Caco-2 (cell line): ENCODE results near the gene PDE4D. TPM values are rescaled to one million over a fixed set of nuclear protein-coding genes. Genes with fewer than 3 reads are reported as not detected.
A peak's percentile ranks its signal among the peaks of the same experiment; 100 is the strongest.

ENCODE experiments used
- BruUV-seq: library from RNA; stranded (reverse); fragments of 400-500 nt; replicated peaks from 2 replicates; lab custom pipeline; 2021; lab: Mats Ljungman, UMichigan
- CTCF ChIA-PET: fragments of 300-600 bp; sonication (Branson Sonifier 250); formaldehyde crosslinking; loops from one replicate; lab custom pipeline; 2022; ENCODE audit warnings: antibody characterized with exemption; lab: Charles Lee
- POLR2A ChIA-PET: fragments of 300-600 bp; sonication (Branson Sonifier 250); formaldehyde crosslinking; loops from one replicate; lab custom pipeline; 2022; ENCODE audit warnings: antibody characterized with exemption; lab: Charles Lee
- DNase-seq, 2 experiments: peaks; one replicate each; pipeline versions ENCODE4 v3.0.0 to v3.0.0-alpha.2; 2020 to 2022
- H3K27me3 ChIP-seq: replicated peaks from 2 replicates; pipeline ENCODE4 v1.6.0; 2011; ENCODE audit warnings: low read length; ENCODE audit not compliant: control insufficient read depth, insufficient read depth
- H3K36me3 ChIP-seq: 2 replicates; pipeline ENCODE4 v1.5.1; 2011; ENCODE audit warnings: low read length; ENCODE audit not compliant: control insufficient read depth, insufficient read depth
- H3K4me1 ChIP-seq: fragments of 250-450 bp; sonication (Bioruptor Pico); 2 replicates; pipeline ENCODE4 v1.5.1; 2020; ENCODE audit warnings: mild to moderate bottlenecking
- H3K4me3 ChIP-seq: 2 replicates; pipeline ENCODE4 v1.5.1; 2011; ENCODE audit warnings: low read depth, mild to moderate bottlenecking, control low read depth, low read length
- H3K9me3 ChIP-seq: fragments of 250-450 bp; sonication (Bioruptor Pico); 2 replicates; pipeline ENCODE4 v1.5.1; 2020; ENCODE audit warnings: mild to moderate bottlenecking, moderate library complexity
- H3K27ac Mint-ChIP-seq: one replicate; pipeline ENCODE4 v1.8.0; 2022; ENCODE audit warnings: mixed read lengths; ENCODE audit not compliant: unreplicated experiment
- H3K27me3 Mint-ChIP-seq: one replicate; pipeline ENCODE4 v1.8.0; 2022; ENCODE audit warnings: mixed read lengths; ENCODE audit not compliant: insufficient read depth, unreplicated experiment
- H3K36me3 Mint-ChIP-seq: one replicate; pipeline ENCODE4 v1.8.0; 2022; ENCODE audit warnings: mild to moderate bottlenecking, mixed read lengths; ENCODE audit not compliant: insufficient read depth, unreplicated experiment
- H3K4me1 Mint-ChIP-seq: one replicate; pipeline ENCODE4 v1.8.0; 2022; ENCODE audit warnings: low read depth, mixed read lengths; ENCODE audit not compliant: unreplicated experiment
- H3K4me3 Mint-ChIP-seq: one replicate; pipeline ENCODE4 v1.8.0; 2022; ENCODE audit warnings: mild to moderate bottlenecking, moderate library complexity, mixed read lengths; ENCODE audit not compliant: unreplicated experiment
- H3K9me3 Mint-ChIP-seq: one replicate; pipeline ENCODE4 v1.8.0; 2022; ENCODE audit warnings: mixed read lengths; ENCODE audit not compliant: unreplicated experiment
- intact Hi-C: fragments of 100-400 bp; cut with micrococcal nuclease; formaldehyde crosslinking; loops from one replicate; pipeline ENCODE4 v1.10.0; 2022; ENCODE audit not compliant: unreplicated experiment
- total RNA-seq: library from RNA; stranded (reverse); gene quantifications from 2 replicates; pipeline ENCODE4 v1.2.3, GENCODE V29; 2022
- TF ChIP-seq, protein P1 (sequence below), 2 experiments: fragments of 200-600 bp in 1 of 2; IDR thresholded peaks; 1 replicate in 1 of 2; 2 replicates in 1 of 2; pipeline versions ENCODE4 v1.5.1 to v1.8.0; 2011 to 2022; ENCODE audit warnings: antibody characterized with exemption in 1 of 2, control low read depth in 1 of 2, inconsistent platforms in 1 of 2, low read depth in 1 of 2, low read length in 1 of 2, mild to moderate bottlenecking in 1 of 2, moderate library complexity in 1 of 2; ENCODE audit not compliant: insufficient read depth in 1 of 2, severe bottlenecking in 1 of 2, unreplicated experiment in 1 of 2

PDE4D gene
- total RNA-seq, 1 experiment from 2014 or later = 89.8 TPM

DNA sequence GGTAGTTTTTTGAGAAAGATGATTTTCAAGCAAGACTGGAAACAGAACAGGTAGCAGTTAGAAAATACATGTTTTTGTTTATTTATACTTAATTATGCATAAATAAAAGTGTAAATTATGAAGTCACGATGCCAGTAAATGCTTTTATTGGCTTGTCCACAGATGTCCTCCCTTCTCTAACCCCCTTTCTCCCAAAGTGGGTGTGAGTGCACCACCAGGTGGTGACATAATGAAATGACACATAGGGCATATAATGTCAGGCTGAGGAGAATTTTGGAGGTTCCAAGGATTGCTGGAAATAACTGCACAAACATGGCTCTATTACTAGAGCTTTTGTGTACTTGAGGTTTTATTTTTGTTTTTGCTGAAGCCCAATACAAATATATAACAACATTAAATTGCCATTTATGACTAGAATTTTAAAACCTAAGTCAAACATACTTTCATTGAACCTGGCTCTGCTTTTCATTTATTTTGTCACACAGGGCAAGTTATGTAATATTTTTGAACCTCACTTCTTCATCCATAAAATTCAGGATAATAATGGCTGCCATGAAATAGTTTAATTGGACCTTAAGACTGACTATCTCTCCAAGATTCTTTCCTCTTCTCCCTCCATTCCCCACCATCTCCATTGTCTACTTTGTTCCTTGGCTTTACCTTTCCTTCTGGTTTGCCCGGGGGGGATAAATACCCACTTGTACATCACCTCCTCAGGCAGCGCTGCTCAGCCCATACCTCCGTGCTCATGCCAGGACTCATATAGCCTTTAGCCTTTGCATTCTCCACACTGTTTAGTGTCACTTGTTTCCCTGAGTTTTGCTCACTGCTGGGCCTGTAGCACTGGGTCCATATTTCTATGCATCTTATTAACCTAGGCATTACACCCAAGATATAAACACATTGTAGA, 168.8 kb downstream of the PDE4D start:
- H3K27me3 ChIP-seq = no peaks in the 10 kb centered on the region
- no peaks in the 10 kb centered on the region for H3K36me3 Mint-ChIP-seq
- H3K4me1 Mint-ChIP-seq = no peaks in the 10 kb centered on the region
- intact Hi-C loops = loop anchor here (1.0 to 5.0 kb wide), 4 partner anchors 76 to 537 kb away; no protein-coding TSS in a partner anchor
- no peaks in the 10 kb centered on the region for H3K9me3 ChIP-seq
- H3K27me3 Mint-ChIP-seq = peaks cover 3% of the 10 kb centered on the region
- TF ChIP-seq, protein P1, sequence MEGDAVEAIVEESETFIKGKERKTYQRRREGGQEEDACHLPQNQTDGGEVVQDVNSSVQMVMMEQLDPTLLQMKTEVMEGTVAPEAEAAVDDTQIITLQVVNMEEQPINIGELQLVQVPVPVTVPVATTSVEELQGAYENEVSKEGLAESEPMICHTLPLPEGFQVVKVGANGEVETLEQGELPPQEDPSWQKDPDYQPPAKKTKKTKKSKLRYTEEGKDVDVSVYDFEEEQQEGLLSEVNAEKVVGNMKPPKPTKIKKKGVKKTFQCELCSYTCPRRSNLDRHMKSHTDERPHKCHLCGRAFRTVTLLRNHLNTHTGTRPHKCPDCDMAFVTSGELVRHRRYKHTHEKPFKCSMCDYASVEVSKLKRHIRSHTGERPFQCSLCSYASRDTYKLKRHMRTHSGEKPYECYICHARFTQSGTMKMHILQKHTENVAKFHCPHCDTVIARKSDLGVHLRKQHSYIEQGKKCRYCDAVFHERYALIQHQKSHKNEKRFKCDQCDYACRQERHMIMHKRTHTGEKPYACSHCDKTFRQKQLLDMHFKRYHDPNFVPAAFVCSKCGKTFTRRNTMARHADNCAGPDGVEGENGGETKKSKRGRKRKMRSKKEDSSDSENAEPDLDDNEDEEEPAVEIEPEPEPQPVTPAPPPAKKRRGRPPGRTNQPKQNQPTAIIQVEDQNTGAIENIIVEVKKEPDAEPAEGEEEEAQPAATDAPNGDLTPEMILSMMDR (IDR thresholded peaks at IDR 0.05; ENCODE audit: insufficient read depth in 1 of 2, low read depth in 1 of 2, low read length in 1 of 2, severe bottlenecking in 1 of 2, unreplicated experiment in 1 of 2) = peak; percentile 72 to 83
- peak; percentile 48 to 64 for DNase-seq
- H3K27ac Mint-ChIP-seq = no peak overlapping the region
- CTCF ChIA-PET = no interaction called here
- H3K9me3 Mint-ChIP-seq = no peaks in the 10 kb centered on the region
- POLR2A ChIA-PET = no interaction called here
- H3K4me3 Mint-ChIP-seq = no peak overlapping the region
- H3K4me3 ChIP-seq = no peak overlapping the region
- H3K36me3 ChIP-seq = no peaks in the 10 kb centered on the region
- BruUV-seq = no TSS peak
- no peaks in the 10 kb centered on the region for H3K4me1 ChIP-seq

DNA sequence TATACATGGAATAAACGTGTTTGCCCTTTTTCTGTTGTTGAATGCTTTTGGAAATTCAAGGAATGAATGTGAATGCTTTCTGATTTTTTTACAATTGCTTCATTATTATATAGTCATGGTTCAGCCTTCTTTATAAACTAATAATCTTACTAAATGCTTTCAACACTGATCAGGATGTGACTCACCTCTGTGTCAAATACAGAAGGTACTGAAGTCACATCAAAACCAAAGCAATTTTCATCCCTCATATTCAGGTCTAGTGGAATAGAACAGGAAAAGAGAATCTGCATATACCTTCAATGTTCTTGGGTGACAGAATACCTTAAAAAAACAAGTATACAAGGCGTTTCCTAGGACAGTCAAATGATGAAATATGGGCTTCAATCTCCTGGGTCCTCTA, 170.7 kb downstream of the PDE4D start:
- intact Hi-C loops = loop anchor here (5.0 kb wide), 2 partner anchors 336 to 536 kb away; no protein-coding TSS in a partner anchor
- TF ChIP-seq, protein P1 (IDR thresholded peaks at IDR 0.05; ENCODE audit: insufficient read depth in 1 of 2, low read depth in 1 of 2, low read length in 1 of 2, severe bottlenecking in 1 of 2, unreplicated experiment in 1 of 2) = no peak
- Mint-ChIP-seq H3K27ac (no peak overlapping the region), H3K36me3 (no peaks in the 10 kb centered on the region), H3K4me1 (no peaks in the 10 kb centered on the region), H3K9me3 (no peaks in the 10 kb centered on the region), H3K27me3 (peaks cover 3% of the 10 kb centered on the region), H3K4me3 (no peak overlapping the region)
- POLR2A ChIA-PET = no interaction called here
- no TSS peak for BruUV-seq
- CTCF ChIA-PET = no interaction called here
- Histone ChIP-seq H3K4me3 (no peak overlapping the region), H3K4me1 (no peaks in the 10 kb centered on the region), H3K27me3 (no peaks in the 10 kb centered on the region), H3K9me3 (no peaks in the 10 kb centered on the region), H3K36me3 (no peaks in the 10 kb centered on the region)
- no peak for DNase-seq

DNA sequence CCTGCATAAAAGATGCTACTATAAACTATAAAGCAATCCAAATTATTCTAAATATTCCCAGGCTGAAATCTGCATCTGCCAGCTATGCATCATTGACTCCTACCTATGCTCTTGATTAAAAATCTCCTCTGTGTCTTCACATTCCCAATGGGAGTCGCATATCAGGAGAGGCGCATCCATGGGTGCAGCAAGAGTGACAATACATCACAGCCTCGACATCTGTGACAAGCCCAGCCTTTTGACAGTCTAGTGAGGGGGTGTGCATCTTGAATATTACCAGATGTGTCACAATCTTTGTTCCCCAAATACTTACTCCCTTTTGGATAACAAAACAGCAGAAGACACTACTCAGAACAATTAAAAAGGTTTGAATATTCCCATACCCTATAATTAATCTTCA, 171.8 kb downstream of the PDE4D start:
- no peaks in the 10 kb centered on the region for H3K4me1 ChIP-seq
- no peaks in the 10 kb centered on the region for H3K9me3 Mint-ChIP-seq
- H3K4me1 Mint-ChIP-seq = no peaks in the 10 kb centered on the region
- CTCF ChIA-PET = no interaction called here
- no peak overlapping the region for H3K4me3 ChIP-seq
- no TSS peak for BruUV-seq
- no peaks in the 10 kb centered on the region for H3K27me3 ChIP-seq
- H3K27me3 Mint-ChIP-seq = peaks cover 3% of the 10 kb centered on the region
- no peak overlapping the region for H3K27ac Mint-ChIP-seq
- TF ChIP-seq, protein P1 (IDR thresholded peaks at IDR 0.05; ENCODE audit: insufficient read depth in 1 of 2, low read depth in 1 of 2, low read length in 1 of 2, severe bottlenecking in 1 of 2, unreplicated experiment in 1 of 2) = no peak
- H3K36me3 Mint-ChIP-seq = no peaks in the 10 kb centered on the region
- intact Hi-C loops = loop anchor here (5.0 kb wide), 2 partner anchors 334 to 534 kb away; no protein-coding TSS in a partner anchor
- no peak overlapping the region for H3K4me3 Mint-ChIP-seq
- POLR2A ChIA-PET = no interaction called here
- no peaks in the 10 kb centered on the region for H3K36me3 ChIP-seq
- no peaks in the 10 kb centered on the region for H3K9me3 ChIP-seq
- no peak for DNase-seq
